Limb (tissue), 2 donors: ENCODE results near the gene GINS2.

Source experiments
- DNase-seq, 2 donors: peaks; one replicate each; pipeline ENCODE4 v3.0.0-alpha.2; 2016; ENCODE audit errors: extremely low spot score in 2 of 2

Gene GINS2

DNA sequence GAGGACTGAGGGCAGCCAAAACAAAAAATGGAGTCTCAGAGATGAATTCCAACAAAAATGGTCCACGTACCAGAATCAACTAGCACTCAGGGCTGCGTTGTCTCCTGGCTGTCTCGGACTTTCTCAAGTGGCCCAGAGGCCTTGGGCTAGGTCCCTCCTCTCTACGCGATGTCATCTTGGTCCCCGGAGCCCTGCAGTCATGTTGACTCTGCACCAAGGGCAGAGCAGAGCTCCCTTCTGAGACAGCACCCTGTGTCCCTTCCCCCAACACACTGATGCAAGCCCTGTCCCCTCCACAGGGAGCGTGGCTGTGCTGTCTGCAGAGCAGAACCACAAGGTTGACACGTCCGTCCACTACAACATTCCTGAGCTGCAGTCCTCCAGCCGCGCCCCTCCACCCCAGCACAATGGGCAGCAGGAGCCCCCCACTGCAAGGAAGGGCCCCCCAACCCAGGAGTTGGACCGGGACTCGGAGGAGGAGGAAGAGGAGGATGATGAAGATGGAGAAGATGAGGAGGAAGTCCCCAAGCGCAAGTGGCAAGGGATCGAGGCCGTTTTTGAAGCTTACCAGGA, 20.8 kb downstream of the GINS2 start:
- DNase-seq: no peak

DNA sequence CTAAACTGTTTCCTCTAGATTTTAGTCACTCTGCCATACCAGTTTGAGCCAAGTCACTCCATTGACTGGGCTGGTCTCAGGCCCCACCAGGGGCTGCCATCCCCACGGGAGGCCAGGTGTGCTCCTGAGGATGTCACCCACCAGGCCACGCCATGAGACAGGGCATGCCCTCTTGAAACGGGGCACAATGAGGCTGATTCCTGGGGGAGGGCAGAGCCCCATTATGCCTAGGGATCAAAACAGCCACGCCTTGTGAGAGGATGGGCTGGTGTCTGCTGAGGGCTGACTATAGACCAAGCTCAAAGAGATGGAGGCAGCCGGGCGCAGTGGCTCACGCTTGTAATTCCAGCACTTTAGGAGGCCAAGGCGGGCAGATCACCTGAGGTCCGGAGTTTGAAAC, 21.5 kb downstream of the GINS2 start:
- DNase-seq: no peak

GRCh38 chr16:85665929-85666328, 22.8 kb downstream of the GINS2 start:
- no peak for DNase-seq

- DNase-seq: no peak
These were observed 23.4 kb downstream of the GINS2 start for GRCh38 chr16:85665373-85665740.

DNA sequence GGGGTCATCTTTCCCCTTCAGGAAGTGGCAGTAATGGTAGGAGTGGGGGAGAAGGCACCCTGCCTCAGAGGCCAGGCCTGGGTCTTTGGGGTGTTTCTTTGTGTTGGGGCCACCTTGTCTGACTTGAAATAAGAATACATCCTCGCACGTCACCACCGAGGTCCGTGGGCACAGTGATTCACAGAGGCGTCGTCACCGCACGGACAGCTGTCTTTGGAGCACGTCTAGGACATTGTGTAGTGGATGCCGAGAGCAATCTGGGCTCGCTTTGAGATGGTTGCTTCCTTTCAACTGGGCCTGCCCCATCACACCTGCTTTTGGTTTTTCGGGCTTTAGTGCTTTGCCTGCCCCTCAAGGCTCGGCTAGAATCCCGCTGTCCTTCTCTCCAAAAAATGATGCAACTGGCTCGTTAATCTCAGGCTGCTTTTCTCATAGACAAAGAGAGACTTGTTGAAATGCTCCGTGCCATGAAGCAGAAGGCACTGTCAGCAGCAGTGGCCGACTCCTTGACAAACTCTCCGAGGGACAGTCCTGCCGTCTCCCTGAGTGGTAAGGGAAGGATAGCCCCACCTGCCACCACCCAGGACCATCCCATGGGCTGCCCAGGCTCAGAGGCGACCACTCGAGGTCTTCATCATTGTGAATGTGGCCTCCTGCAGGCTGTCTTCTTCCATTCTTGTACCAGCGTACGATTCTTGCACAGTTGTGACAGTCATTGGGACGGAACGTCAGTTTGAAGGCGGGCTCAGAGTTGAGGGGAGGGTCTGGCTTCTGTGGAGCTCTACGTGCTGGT, 24.0 kb downstream of the GINS2 start:
- DNase-seq: no peak

GRCh38 chr16:85663891-85664321, 24.8 kb downstream of the GINS2 start:
- DNase-seq: peak in 1 of 2 donors; percentile 23

GRCh38 chr16:85662976-85663830, 25.6 kb downstream of the GINS2 start:
- no peak for DNase-seq

DNA sequence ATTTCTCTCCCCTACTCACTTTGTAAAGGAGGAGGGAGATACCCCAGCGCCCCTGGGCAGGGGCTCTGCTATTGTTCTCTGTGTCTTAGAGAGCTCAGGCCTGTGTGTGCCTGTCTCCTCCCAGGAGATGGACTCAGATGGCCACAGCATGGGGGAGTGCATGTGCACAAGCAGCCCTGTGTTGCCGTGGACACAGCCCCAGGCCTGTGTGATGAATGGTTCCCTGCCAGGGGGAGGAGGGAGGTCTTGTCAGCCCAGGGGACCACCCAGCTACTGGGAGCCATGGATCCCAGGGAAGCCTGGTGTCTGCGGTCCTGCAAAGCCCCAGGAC, 26.3 kb downstream of the GINS2 start:
- DNase-seq: no peak

- no peak for DNase-seq
These were observed 26.8 kb downstream of the GINS2 start for GRCh38 chr16:85661740-85662481.

DNA sequence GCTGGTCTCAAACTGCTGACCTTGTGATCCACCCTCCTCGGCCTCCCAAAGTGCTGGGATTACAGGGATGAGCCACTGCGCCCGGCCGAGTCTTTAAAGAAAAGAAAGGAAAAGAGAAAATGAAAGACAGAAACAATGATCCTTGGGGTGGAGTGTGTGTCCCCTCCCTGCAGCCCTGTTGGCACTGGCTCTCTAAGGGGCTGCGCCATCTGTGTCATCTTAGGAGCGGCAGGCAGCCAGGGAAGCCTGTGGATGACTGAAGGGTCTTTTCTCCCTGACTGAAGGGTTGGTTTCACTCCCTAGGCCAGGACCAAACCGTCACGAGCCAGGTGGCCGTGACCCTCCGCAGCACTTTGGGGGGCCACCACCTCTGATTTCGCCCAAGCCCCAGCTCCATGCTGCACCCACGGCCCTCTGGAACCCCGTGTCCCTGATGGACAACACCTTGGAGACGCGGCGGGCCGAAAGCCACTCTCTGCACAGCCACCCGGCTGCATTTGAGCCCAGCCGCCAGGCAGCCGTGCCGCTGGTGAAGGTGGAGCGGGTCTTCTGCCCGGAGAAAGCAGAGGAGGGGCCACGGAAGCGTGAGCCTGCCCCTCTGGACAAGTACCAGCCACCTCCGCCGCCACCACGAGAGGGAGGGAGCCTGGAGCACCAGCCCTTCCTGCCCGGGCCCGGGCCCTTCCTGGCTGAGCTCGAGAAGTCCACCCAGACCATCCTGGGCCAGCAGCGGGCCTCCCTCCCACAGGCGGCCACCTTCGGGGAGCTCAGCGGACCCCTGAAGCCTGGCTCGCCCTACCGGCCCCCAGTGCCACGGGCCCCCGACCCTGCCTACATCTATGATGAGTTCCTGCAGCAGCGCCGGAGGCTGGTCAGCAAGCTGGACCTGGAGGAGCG, 27.7 kb downstream of the GINS2 start:
- DNase-seq: no peak

GRCh38 chr16:85659805-85660511, 28.8 kb downstream of the GINS2 start:
- DNase-seq: peak; percentile 15 to 82

- DNase-seq: no peak
These were observed 29.4 kb downstream of the GINS2 start for GRCh38 chr16:85659336-85659735.

- DNase-seq: no peak
These were observed 30.0 kb downstream of the GINS2 start for GRCh38 chr16:85658504-85659326.

- DNase-seq: no peak
These were observed 30.8 kb downstream of the GINS2 start for GRCh38 chr16:85657996-85658395.

- DNase-seq: no peak
These were observed 31.5 kb downstream of the GINS2 start for GRCh38 chr16:85657267-85657650.

DNA sequence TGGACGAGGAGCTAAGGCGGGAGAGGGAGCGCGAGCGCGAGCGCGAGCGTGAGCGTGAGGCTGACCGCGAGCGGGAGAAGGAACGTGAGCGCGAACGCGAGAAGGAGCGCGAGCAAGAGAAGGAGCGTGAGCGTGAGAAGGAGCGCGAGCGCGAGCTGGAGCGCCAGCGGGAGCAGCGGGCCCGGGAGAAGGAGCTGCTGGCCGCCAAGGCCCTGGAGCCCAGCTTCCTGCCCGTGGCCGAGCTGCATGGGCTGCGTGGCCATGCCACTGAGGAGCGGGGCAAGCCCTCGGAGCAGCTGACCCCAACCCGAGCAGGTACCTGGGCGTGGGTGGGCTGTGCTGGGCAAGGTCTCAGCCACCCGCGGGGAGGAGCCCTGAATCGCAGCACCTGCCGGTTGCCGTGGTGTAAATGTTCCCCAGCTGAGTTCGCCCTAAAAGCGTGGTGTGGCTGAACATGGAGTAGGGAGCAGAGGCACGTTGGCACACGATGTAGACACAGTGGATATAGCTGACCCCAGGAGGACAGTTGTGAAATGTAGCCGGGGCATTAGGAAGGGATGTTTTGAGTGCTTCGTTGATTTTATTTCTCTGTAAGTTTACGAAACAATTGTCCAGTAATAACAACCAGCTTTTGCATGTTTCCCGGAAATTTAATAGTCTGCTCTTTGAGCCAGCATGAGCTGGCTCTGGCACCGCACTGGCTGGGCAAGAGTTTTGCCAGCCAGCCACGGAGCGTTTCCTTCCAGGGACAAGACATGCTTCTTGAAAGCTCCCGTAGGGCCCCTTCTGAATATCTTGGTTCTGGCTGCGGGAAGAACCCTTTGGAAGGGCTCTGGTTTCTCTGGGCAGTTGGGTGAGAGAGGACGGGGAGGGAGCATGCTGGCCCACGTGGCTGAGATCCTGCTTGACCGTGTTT, 32.1 kb downstream of the GINS2 start:
- no peak for DNase-seq

- no peak for DNase-seq
These were observed 33.3 kb downstream of the GINS2 start for GRCh38 chr16:85655216-85656129.
